Measurements from ENCODE around the gene ATR.
A peak's percentile ranks its signal among the peaks of the same experiment; 100 is the strongest.
"Not testable (repeated sequence)": the region's sequence is repeated elsewhere in the genome, so short reads cannot be mapped to it uniquely, and the experiment has no call there.

The ATR gene

GRCh38 chr3:142595141-142595540 is 16.6 kb upstream of the ATR start:
- no peak for DNase-seq (ENCODE audit: low read depth)

GRCh38 chr3:142592268-142592667 is 13.7 kb upstream of the ATR start:
- DNase-seq (ENCODE audit: low read depth), result not testable (repeated sequence)

- DNase-seq (ENCODE audit: low read depth), result no peak
Measured at GRCh38 chr3:142588703-142589102, 10.2 kb upstream of the ATR start.

- DNase-seq (ENCODE audit: low read depth), result peak; percentile 62
Measured at GRCh38 chr3:142586803-142587406, 8.4 kb upstream of the ATR start.

GRCh38 chr3:142581070-142581469 is 2.5 kb upstream of the ATR start:
- DNase-seq (ENCODE audit: low read depth), result not testable (repeated sequence)

- no peak for DNase-seq (ENCODE audit: low read depth)
Measured at GRCh38 chr3:142580061-142580423, 1.5 kb upstream of the ATR start.

- DNase-seq (ENCODE audit: low read depth), result no peak
Measured at GRCh38 chr3:142577696-142578328, 721 bp downstream of the ATR start.

GRCh38 chr3:142576792-142577191 is 1.7 kb downstream of the ATR start:
- no peak for DNase-seq (ENCODE audit: low read depth)

GRCh38 chr3:142574665-142575064 is 3.9 kb downstream of the ATR start:
- DNase-seq (ENCODE audit: low read depth), result no peak

GRCh38 chr3:142574223-142574622 is 4.3 kb downstream of the ATR start:
- not testable (repeated sequence) for DNase-seq (ENCODE audit: low read depth)

- not testable (repeated sequence) for DNase-seq (ENCODE audit: low read depth)
Measured at GRCh38 chr3:142569422-142569821, 9.1 kb downstream of the ATR start.

GRCh38 chr3:142568393-142569017 is 10.0 kb downstream of the ATR start:
- no peak for DNase-seq (ENCODE audit: low read depth)

GRCh38 chr3:142566096-142566495 is 12.4 kb downstream of the ATR start:
- no peak for DNase-seq (ENCODE audit: low read depth)

- no peak for DNase-seq (ENCODE audit: low read depth)
Measured at GRCh38 chr3:142563496-142563997, 15.0 kb downstream of the ATR start.

GRCh38 chr3:142560118-142560517 is 18.4 kb downstream of the ATR start:
- DNase-seq (ENCODE audit: low read depth), result no peak

- no peak for DNase-seq (ENCODE audit: low read depth)
Measured at GRCh38 chr3:142553741-142554140, 24.8 kb downstream of the ATR start.

GRCh38 chr3:142552579-142552978 is 26.0 kb downstream of the ATR start:
- not testable (repeated sequence) for DNase-seq (ENCODE audit: low read depth)

- no peak for DNase-seq (ENCODE audit: low read depth)
Measured at GRCh38 chr3:142549986-142550385, 28.5 kb downstream of the ATR start.

- no peak for DNase-seq (ENCODE audit: low read depth)
Measured at GRCh38 chr3:142543307-142543706, 35.2 kb downstream of the ATR start.

GRCh38 chr3:142542054-142542453 is 36.5 kb downstream of the ATR start:
- DNase-seq (ENCODE audit: low read depth), result no peak

- DNase-seq (ENCODE audit: low read depth), result no peak
Measured at GRCh38 chr3:142536519-142536918, 42.0 kb downstream of the ATR start.

- no peak for DNase-seq (ENCODE audit: low read depth)
Measured at GRCh38 chr3:142534543-142534942, 44.0 kb downstream of the ATR start.

GRCh38 chr3:142530296-142530695 is 48.2 kb downstream of the ATR start:
- no peak for DNase-seq (ENCODE audit: low read depth)

All from GM04504 (cell line).